ENCODE data around the gene UMPS. TPM values are rescaled to one million over a fixed set of nuclear protein-coding genes. Genes with fewer than 3 reads are reported as not detected.

UMPS gene
- total RNA-seq, 2 donors from 2014 or later = 53.9 to 60.8 TPM

- DNase-seq = peak; percentile 41
- WGBS, 2 experiments (ENCODE audit: insufficient coverage in 1 of 2, insufficient read length in 1 of 2) = 98 to 100% methylated on average over 3 of the region's 3 CpGs
- Mint-ChIP-seq H3K4me3 (no peak overlapping the region), H3K27me3 (ENCODE audit: insufficient read depth) (no peaks in the 10 kb centered on the region), H3K27ac (no peak overlapping the region), H3K9me3 (no peaks in the 10 kb centered on the region), H3K4me1 (peaks cover 12% of the 10 kb centered on the region), H3K36me3 (ENCODE audit: low read depth) (no peaks in the 10 kb centered on the region)
- Histone ChIP-seq H3K9me3 (ENCODE audit: control insufficient read depth, low read length) (no peaks in the 10 kb centered on the region), H3K27ac (ENCODE audit: low read depth, low read length) (no peak overlapping the region), H3K27me3 (ENCODE audit: control insufficient read depth, insufficient read depth, low read length, poor library complexity, severe bottlenecking) (no peaks in the 10 kb centered on the region), H3K4me1 (ENCODE audit: control insufficient read depth, insufficient read depth, low read length) (no peaks in the 10 kb centered on the region), H3K36me3 (ENCODE audit: control insufficient read depth, insufficient read depth, low read length) (no peaks in the 10 kb centered on the region), H3K9ac (ENCODE audit: extremely low read depth, low read length, poor library complexity, severe bottlenecking) (no peak overlapping the region), H3K4me3 (ENCODE audit: low read length) (no peak overlapping the region)
- TF ChIP-seq, protein P1, sequence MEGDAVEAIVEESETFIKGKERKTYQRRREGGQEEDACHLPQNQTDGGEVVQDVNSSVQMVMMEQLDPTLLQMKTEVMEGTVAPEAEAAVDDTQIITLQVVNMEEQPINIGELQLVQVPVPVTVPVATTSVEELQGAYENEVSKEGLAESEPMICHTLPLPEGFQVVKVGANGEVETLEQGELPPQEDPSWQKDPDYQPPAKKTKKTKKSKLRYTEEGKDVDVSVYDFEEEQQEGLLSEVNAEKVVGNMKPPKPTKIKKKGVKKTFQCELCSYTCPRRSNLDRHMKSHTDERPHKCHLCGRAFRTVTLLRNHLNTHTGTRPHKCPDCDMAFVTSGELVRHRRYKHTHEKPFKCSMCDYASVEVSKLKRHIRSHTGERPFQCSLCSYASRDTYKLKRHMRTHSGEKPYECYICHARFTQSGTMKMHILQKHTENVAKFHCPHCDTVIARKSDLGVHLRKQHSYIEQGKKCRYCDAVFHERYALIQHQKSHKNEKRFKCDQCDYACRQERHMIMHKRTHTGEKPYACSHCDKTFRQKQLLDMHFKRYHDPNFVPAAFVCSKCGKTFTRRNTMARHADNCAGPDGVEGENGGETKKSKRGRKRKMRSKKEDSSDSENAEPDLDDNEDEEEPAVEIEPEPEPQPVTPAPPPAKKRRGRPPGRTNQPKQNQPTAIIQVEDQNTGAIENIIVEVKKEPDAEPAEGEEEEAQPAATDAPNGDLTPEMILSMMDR (conservative IDR thresholded peaks at IDR 0.05) = no peak
These were observed 44.1 kb upstream of the UMPS start for GRCh38 chr3:124686028-124686670.

- no peak overlapping the region for H3K9ac ChIP-seq (ENCODE audit: extremely low read depth, low read length, poor library complexity, severe bottlenecking)
- Mint-ChIP-seq H3K9me3 (no peaks in the 10 kb centered on the region), H3K27ac (peak overlapping the region; percentile 66), H3K4me3 (no peak overlapping the region), H3K36me3 (ENCODE audit: low read depth) (no peaks in the 10 kb centered on the region), H3K27me3 (ENCODE audit: insufficient read depth) (no peaks in the 10 kb centered on the region), H3K4me1 (peaks cover 12% of the 10 kb centered on the region)
- H3K36me3 ChIP-seq (ENCODE audit: control insufficient read depth, insufficient read depth, low read length) = no peaks in the 10 kb centered on the region
- TF ChIP-seq, protein P1 (conservative IDR thresholded peaks at IDR 0.05) = peak; percentile 96
- H3K27ac ChIP-seq (ENCODE audit: low read depth, low read length) = no peak overlapping the region
- peak; percentile 93 for DNase-seq
- no peak overlapping the region for H3K4me3 ChIP-seq (ENCODE audit: low read length)
- no peaks in the 10 kb centered on the region for H3K4me1 ChIP-seq (ENCODE audit: control insufficient read depth, insufficient read depth, low read length)
- no peaks in the 10 kb centered on the region for H3K9me3 ChIP-seq (ENCODE audit: control insufficient read depth, low read length)
- no peaks in the 10 kb centered on the region for H3K27me3 ChIP-seq (ENCODE audit: control insufficient read depth, insufficient read depth, low read length, poor library complexity, severe bottlenecking)
- WGBS, 2 experiments (ENCODE audit: insufficient coverage in 1 of 2, insufficient read length in 1 of 2) = 25 to 34% methylated on average over 7 to 11 of the region's 11 CpGs
These were observed 41.4 kb upstream of the UMPS start for GRCh38 chr3:124688581-124689454.

DNA sequence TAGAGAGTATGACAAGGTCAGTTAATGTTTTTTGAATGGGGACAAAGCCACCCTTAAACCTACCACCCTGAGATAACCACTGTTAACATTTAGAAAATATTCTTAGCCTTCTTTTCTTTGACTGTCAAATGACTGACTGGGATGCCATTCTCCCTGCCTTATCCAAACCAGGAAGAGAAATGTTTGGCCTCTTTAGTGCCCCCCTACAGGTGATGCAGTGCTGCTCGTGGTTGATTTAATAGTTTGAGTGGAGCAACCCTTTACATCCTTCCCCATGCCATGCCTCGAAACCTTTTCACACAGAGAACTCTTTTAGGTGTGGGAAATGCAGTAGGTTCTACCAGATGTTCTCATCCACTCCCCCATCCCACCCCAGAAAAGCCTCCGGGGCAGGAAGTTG, 38.7 kb upstream of the UMPS start:
- no peak overlapping the region for H3K27ac ChIP-seq (ENCODE audit: low read depth, low read length)
- 75% methylated on average over 1 of the region's 3 CpGs; no CpG with 5 or more reads in 1 of the 2 experiments for WGBS, 2 experiments (ENCODE audit: insufficient coverage in 1 of 2, insufficient read length in 1 of 2)

More for the DNA sequence above, 38.7 kb upstream of the UMPS start:
- Mint-ChIP-seq H3K36me3 (ENCODE audit: low read depth) (no peaks in the 10 kb centered on the region), H3K4me3 (no peak overlapping the region), H3K27me3 (ENCODE audit: insufficient read depth) (no peaks in the 10 kb centered on the region), H3K4me1 (peaks cover 12% of the 10 kb centered on the region), H3K9me3 (no peaks in the 10 kb centered on the region), H3K27ac (no peak overlapping the region)
- H3K9me3 ChIP-seq (ENCODE audit: control insufficient read depth, low read length) = no peaks in the 10 kb centered on the region
- TF ChIP-seq, protein P1 (conservative IDR thresholded peaks at IDR 0.05) = peak; percentile 57
- H3K9ac ChIP-seq (ENCODE audit: extremely low read depth, low read length, poor library complexity, severe bottlenecking) = no peak overlapping the region
- no peak overlapping the region for H3K4me3 ChIP-seq (ENCODE audit: low read length)
- H3K27me3 ChIP-seq (ENCODE audit: control insufficient read depth, insufficient read depth, low read length, poor library complexity, severe bottlenecking) = no peaks in the 10 kb centered on the region
- H3K36me3 ChIP-seq (ENCODE audit: control insufficient read depth, insufficient read depth, low read length) = no peaks in the 10 kb centered on the region
- H3K4me1 ChIP-seq (ENCODE audit: control insufficient read depth, insufficient read depth, low read length) = no peaks in the 10 kb centered on the region
- peak; percentile 49 for DNase-seq

All from endodermal cell (in vitro differentiated cells).